CD4-positive, alpha-beta T cell treated with Interleukin-17A for 4 hours (primary cell): ENCODE results near the gene RENBP.

Experiments used
- DNase-seq: peaks from one replicate; pipeline ENCODE4 v3.0.0-alpha.2; 2020; ENCODE audit warnings: mixed read lengths

Gene RENBP

DNA sequence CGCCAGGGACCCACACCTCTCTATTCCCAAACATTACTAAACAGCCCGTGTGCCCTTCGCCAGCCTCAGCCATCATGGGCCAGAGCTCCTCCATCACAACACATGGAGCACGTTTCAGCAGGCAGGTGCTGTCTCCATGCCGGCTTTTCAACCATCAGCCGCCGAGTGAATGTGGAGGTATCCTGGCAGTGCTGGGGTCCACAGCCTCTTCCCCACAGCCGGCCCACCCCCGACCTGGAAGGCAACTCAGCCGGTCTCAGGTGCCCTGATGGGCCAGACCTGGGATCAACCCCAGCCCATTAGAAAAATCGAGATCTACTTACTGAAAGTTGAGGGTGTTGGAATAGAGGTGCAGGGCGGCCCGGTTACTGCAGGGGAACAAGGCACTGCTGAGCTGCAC, 12.7 kb downstream of the RENBP start:
- no peak for DNase-seq

DNA sequence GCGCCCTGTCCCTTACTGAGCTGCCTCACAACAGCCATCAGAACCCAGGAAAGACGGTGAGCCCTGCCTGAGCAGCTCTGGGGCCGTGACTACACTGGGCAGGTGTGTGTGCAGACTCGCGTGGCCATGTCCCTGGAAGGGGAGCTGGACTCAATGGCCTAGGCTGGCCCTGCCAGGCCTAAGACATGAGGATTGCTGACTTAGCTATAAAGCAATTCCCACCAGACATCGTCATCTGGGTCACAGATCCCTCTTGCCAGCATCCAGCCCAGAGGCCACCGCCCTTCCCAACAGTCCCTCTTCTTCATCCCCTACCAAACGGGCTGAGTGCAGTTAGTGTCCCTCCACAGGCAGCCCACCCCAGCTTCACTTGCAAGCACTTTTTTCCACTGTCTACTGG, 13.3 kb downstream of the RENBP start:
- no peak for DNase-seq

DNA sequence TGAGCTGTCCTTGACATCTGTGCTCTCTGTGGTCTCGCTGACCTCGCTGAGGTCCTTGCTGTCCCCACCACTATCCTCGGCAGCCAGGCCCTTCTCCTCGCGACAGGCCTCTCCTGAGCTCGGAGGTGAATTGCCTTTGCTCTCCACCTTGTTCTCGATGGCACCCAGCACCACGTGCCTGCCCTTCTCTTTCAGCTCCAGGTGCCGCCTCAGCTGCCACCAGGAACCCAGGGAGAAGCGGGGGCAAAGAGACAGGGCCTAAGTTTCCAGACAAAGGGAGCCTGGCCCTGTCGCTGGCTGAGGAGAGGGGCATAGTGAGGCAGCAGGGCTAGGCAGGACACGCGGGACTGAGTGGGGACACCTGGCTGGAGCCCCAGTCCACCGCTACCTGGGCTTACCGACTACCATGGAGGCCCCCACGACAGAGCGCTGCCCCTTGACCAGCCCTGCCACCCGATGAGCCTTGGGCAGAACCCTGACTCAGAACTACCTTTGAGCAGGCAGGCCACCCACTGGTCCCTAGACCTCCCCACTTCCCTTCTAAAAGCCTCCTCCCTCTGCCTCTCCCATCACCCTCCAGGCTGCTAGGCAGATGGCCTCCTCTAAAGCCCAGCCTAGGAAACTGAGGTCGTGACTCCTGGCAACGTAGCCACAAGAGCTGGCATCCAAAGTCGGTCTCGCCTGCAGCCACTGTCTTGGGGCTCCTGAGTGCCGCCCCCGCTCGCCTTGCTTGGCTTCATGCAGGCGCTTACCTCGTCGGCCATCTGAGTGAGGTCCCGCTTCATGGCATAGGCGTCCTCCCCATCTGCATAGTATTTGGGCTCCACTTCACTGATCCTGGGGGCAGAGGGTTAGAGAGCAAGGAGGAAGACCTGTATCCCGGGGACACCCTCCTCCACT, 14.2 kb downstream of the RENBP start:
- DNase-seq, result no peak

DNA sequence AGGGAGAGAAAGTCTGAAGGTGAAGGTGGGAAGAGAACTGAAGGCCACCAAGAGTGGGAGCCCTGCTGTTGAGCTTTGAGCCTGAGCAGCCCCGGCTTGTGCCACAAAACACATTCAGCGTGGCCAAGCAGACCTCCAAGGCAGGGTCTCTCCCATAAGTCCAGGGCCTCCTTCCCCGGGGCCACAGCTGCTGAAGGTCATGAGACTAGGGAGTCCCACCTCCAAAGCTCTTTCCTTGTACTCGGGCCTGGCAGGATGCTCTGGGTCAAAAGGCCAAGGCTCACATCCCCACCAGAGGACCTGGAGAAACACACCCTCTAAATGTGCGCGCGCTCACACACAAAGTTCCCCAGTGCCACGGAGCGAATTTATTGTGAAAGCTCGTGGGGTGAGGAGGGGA, 14.9 kb downstream of the RENBP start:
- no peak for DNase-seq

- no peak for DNase-seq
Observed at GRCh38 chrX:153928846-153929245, 15.6 kb downstream of the RENBP start.

- DNase-seq, result peak; percentile 97
Observed at GRCh38 chrX:153927922-153928760, 16.3 kb downstream of the RENBP start.

- no peak for DNase-seq
Observed at GRCh38 chrX:153927672-153927921, 16.8 kb downstream of the RENBP start.

DNA sequence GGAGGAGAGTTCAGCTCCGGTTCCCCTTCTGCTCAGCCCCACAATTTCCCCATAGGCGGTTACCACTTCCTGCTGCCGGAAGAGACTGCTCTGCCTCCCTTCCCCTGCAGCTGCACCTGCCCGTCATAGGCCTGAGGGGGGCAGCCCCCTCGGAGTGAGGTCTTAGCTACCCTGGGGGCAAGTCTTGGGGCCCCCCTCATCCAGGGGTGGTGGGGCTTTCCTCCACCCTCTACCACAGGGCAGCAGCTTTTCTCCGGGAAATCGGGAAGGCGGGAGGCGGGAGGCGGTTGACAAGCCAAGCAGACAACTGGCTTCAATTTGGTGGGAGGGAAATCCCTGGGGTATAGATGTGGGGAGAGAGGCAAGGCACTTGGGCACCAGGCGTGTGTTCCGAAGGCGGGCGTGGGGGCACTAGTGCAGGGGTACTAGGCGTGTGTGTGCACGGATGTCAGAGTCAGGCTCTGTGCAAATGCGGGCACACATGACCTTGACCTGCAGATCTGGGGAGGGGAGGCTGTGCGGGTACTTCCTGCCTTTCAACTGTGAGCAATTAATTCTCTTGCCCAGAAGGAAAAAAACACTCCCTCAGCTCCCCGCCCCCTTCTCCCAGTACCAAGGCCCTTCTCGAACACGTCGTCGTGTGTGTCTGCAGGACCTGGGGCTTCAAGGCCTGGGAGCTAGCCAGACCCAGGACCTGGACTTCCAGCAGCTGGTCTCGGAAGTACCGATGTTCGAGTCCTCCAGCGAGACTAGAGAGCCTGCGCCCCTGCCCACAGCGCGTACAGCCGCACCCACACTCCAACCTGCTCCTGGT, 17.4 kb downstream of the RENBP start:
- peak; percentile 80 for DNase-seq

- DNase-seq, result no peak
Observed at GRCh38 chrX:153926552-153926857, 17.9 kb downstream of the RENBP start.

DNA sequence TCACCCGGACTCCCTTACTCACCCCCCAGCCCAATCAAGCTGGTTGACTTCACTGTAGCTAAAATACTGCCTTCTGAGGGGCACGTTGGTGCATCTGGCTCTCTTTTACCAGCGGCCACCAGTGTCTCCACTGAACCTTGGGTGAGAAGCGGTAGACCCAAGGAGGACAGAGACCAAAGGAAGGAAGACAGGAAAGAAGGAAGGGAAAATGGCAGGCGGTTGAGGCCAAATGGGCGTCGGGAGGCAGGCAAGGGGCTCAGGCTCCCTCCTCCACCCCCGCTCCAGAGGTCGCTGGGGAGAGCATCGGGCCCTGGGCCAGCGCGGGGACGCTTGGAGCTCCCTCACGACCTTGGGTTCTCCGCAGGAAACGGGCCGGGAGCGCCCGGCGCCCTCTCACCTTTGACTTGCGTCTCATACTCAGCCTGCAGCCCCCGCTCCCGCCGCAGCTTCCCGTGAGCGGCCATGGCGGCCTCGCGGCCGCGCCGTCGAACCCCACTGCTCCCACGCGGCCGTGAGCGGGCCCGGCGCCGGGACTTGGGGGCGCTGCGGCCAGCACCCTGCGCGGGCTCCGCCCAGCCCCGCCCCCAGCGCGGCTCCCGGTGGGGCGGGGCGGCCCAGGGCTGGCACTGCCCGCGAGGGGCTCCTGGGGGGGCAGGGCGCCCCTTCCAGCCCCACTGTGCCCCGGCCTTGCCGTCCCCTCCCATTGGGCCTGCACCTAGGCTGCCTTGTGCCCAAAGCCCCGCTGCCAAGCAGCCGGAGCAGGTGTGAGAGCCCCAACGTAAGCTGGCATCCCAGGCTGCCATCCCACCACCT, 18.5 kb downstream of the RENBP start, which contains the start of gene ARHGAP4:
Gene ARHGAP4 (minus strand): TSS at position 526 of the 813 bp plus-strand sequence. CDS start 62 bp downstream, at position 464.
- DNase-seq, result peak; percentile 59

GRCh38 chrX:153925387-153925738, 19.1 kb downstream of the RENBP start:
- no peak for DNase-seq

- DNase-seq, result peak; percentile 62
Observed at GRCh38 chrX:153924149-153924861, 20.1 kb downstream of the RENBP start.

DNA sequence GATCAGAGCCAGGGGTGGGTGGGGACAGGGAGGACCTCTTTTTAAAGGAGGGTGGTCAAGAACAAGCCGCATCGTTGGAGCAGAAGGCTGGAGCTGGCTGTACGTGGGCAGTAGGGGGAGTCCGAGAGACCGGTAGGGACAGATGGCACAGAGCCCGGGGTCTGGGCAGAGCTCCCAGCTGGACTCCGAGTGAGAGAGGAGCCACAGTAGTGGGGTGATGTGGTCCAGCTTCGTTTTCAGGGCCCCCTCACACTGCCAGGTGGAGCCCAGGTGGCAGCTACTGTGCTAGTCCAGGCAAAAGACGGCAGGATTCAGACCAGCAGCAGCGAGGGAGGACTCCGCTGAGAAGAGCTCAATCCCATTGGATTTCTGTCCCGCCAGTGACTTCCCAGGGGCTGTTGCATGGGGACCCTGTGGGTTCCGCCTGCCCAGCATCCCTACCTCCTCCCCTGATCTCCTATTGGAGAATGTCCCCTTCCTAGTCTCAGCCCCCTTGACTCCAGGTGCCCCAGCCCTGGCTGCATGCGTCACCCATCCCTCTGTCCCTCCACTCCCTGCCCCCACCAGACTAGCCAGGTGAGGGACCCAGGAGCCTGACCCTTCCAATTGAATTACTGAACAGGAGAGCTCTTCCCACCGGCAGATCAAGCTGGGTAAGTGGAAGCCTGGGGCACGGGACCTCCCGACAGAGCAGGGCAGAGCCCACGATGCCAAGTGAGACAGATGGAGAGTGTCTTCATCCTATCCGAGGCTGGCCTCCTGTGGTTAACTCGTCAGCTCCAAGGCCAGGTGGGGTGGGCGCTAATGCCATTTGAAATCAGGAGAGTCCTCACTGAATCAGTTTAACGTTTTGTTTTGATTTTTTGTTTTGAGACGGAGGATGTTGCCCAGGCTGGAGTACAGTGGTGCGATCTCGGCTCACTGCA, 21.2 kb downstream of the RENBP start:
- DNase-seq, result peak; percentile 45

DNA sequence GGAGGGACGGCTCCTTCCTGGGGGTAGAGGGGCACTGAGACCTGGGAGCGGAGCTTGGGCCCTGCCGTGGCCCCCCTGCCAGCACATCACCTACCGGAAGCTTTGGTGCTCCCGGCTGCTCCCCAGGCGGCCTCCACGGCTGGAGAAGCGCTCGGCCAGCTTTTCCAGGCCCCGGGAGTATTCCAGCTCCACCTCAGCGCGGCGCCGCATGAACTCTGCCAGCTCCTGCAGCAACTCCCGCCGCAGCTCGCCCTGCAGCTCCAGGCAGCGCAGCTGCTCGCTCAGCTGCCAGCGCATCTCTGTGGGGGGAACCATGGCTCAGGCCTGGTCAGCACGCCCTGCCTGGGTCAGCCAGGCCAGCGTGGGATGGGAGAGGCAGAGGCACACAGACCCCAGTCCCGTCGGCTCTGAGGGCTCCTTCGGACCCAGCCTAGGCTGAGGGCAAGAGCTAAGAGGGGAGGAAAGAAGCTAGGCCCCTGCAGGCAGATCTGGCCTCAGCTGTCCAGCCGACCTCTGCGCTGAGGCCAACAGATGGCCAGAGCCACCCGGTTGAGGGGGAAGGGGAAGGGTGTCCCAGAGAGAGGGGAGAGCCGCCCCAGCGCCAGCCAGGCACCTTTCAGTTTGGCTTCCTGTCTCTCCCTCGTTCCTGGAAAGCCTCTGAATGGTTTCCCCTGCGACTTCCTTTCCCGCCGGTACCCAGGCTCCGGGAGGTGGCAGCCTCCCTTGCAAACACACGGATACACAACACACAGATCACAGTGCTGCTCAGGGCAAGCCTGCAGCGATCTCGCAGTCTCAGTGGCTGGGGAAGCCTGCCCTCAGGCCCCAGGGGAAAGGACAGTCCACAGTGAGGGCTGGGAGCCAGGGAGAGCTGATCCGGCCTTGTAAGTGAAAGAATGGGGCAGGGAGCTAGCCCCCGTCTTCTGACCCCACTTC, 22.7 kb downstream of the RENBP start:
- DNase-seq, result peak; percentile 36

- DNase-seq, result no peak
Observed at GRCh38 chrX:153921070-153921469, 23.4 kb downstream of the RENBP start.

GRCh38 chrX:153920546-153920945, 23.9 kb downstream of the RENBP start:
- no peak for DNase-seq

GRCh38 chrX:153919281-153919680, 25.2 kb downstream of the RENBP start:
- DNase-seq, result no peak

DNA sequence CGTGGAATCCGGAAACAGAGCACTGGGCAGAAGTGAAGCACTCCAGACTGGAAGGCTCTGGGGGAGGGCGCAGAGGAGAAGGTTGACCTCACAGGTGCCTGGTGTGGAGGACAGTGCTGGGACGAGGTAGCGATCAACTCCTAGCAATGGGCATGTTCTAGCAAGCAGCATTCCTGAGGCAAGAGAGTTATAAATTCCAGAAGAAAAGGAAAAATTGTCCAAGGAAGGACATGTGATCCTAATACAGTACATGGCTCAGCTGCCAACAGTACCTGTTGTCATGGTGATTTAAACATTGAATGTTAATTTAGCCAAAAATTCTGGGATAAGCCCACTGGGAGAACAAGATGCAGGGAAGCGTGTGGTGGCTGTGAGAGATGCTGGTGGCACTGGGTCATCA, 26.6 kb downstream of the RENBP start:
- DNase-seq, result peak; percentile 0

GRCh38 chrX:153913701-153914100, 30.7 kb downstream of the RENBP start:
- DNase-seq, result no peak

DNA sequence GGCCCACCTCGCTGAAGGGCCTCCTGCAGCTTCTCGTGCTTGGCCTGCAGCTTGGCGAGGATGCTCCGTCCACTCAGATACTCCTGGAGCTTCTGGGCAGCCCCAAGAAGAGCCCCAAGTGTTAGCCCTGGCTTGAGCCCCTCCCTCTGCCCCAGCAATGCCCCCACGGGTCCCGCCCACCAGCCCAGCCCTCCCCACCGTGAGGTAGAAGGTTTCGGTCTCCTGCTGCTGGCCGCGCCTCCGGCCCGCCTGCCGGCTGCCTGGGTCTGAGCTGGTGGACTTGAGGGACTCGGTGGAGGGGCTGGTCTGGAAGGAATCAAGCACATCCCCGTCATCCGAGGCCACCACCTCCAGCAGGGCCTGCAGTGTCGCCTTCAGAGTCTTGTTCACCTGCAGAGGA, 31.2 kb downstream of the RENBP start:
- no peak for DNase-seq
